Spleen (tissue), 11 donors: ENCODE results near the gene PLXND1. TPM values are rescaled to one million over a fixed set of nuclear protein-coding genes. Genes with fewer than 3 reads are reported as not detected.

ENCODE experiments used
- DNase-seq: peaks from one replicate; pipeline ENCODE4 v3.0.0-alpha.2; 2020
- H3K27ac ChIP-seq, 8 donors: fragments of 200-600 bp; sonication (generic) in 7 of 8; 1 replicate in 4 of 8; 2 replicates in 4 of 8; pipeline versions ENCODE4 v1.5.0 to v1.8.0; 2016 to 2021; ENCODE audit warnings: inconsistent platforms in 4 of 8, mild to moderate bottlenecking in 4 of 8, moderate library complexity in 1 of 8
- H3K27me3 ChIP-seq, 7 donors: fragments of 200-600 bp; sonication (generic) in 6 of 7; replicated peaks in 1 of 7; 1 replicate in 4 of 7; 2 replicates in 3 of 7; pipeline versions ENCODE4 v1.5.0 to v1.8.0; 2016 to 2021; ENCODE audit warnings: inconsistent platforms in 3 of 7, mild to moderate bottlenecking in 1 of 7
- H3K36me3 ChIP-seq, 6 donors: fragments of 200-600 bp; sonication (generic) in 5 of 6; 1 replicate in 4 of 6; 2 replicates in 2 of 6; pipeline versions ENCODE4 v1.5.0 to v1.8.0; 2016 to 2021; ENCODE audit warnings: inconsistent platforms in 2 of 6
- H3K4me1 ChIP-seq, 6 donors: fragments of 200-600 bp; sonication (generic) in 5 of 6; 1 replicate in 3 of 6; 2 replicates in 3 of 6; pipeline versions ENCODE4 v1.5.0 to v1.8.0; 2016 to 2021; ENCODE audit warnings: inconsistent platforms in 3 of 6
- H3K4me3 ChIP-seq, 8 donors: fragments of 200-600 bp; sonication (generic) in 7 of 8; 1 replicate in 4 of 8; 2 replicates in 4 of 8; pipeline versions ENCODE4 v1.5.0 to v1.8.0; 2016 to 2021; ENCODE audit warnings: inconsistent platforms in 4 of 8, mild to moderate bottlenecking in 4 of 8, moderate library complexity in 2 of 8
- H3K9me3 ChIP-seq, 8 donors: fragments of 200-600 bp; sonication (generic) in 7 of 8; 1 replicate in 4 of 8; 2 replicates in 4 of 8; pipeline versions ENCODE4 v1.5.0 to v1.8.0; 2016 to 2021; ENCODE audit warnings: inconsistent platforms in 4 of 8
- POLR2A ChIP-seq, 3 donors: fragments of 450-650 bp; IDR thresholded peaks; one replicate each; pipeline ENCODE4 v1.5.1; 2017; ENCODE audit warnings: antibody characterized with exemption in 3 of 3, mild to moderate bottlenecking in 1 of 3
- POLR2AphosphoS5 ChIP-seq, 3 donors: sonication (generic); formaldehyde crosslinking; IDR thresholded peaks; one replicate each; pipeline ENCODE4 v1.5.1; 2017; ENCODE audit warnings: antibody characterized with exemption in 3 of 3
- WGBS, 5 donors: extraction: QIAGEN DNeasy Blood & Tissue Kit in 3 of 5; methylation state at CpG; one replicate each; pipeline versions ENCODE4 v1.1.5 to v1.1.7; 2013 to 2018; 5-methylcytosine and 5-hydroxymethylcytosine counted together
- intact Hi-C: fragments of 100-400 bp; cut with DNase I; formaldehyde crosslinking; loops from one replicate; pipeline ENCODE4 v1.15.0; 2023; ENCODE audit warnings: low total_unique reads
- polyA plus RNA-seq, 3 donors: library from polyadenylated mRNA; stranded (reverse); fragments of 200-250 nt; gene quantifications; one replicate each; pipeline ENCODE4 v1.2.1, GENCODE V29; 2013
- total RNA-seq, 7 donors: library from RNA; depleted of rRNA in 3 of 7; stranded (reverse); fragments of >200 nt in 3 of 7; fragmentation: NEBNext Ultra II Directional in 4 of 7; extraction: Animal tissue kit (Norgen Biotek cat#: 25700) in 4 of 7; gene quantifications; one replicate each; pipeline versions ENCODE4 v1.1.0 to v1.2.1, GENCODE V29; 2016 to 2021
- TF ChIP-seq, protein P1 (sequence below), 11 experiments: fragments of 200-600 bp in 7 of 11; fragments of 450-650 bp in 4 of 11; sonication (generic) in 4 of 11; IDR thresholded peaks in 8 of 11; conservative IDR thresholded peaks in 3 of 11; 1 replicate in 7 of 11; 2 replicates in 4 of 11; pipeline versions ENCODE4 v1.4.0 to v1.8.0; 2016 to 2021; ENCODE audit warnings: antibody characterized with exemption in 11 of 11, inconsistent platforms in 4 of 11, mild to moderate bottlenecking in 1 of 11
- donor health status: healthy with polysubstance abuse.
- donor health status: DM: no; HTN: no; CAD: no; lungs with moderate emphysema.
- donor health status: DM: no; HTN: no; CAD: no.
- donor health status: Bipolar disorder and iron deficiency.
- donor health status: healthy.
- donor health status: DM: no; HTN: no; CAD: no.
- donor health status: DM: yes; HTN: yes; CAD: no.

Gene PLXND1
- total and polyA plus RNA-seq, 10 donors: 44.4 to 238 (median 164) TPM

GRCh38 chr3:129555153-129555550 lies 51.3 kb downstream of the PLXND1 start:
- Histone ChIP-seq H3K9me3 (no peaks in the 10 kb centered on the region), H3K27me3 (no peaks in the 10 kb centered on the region), H3K36me3 (peaks cover 0 to 53% (median 21%) of the 10 kb centered on the region in 6 donors), H3K4me3 (no peak overlapping the region), H3K27ac (peak overlapping the region in 2 of 8 donors; percentile 14), H3K4me1 (peaks cover 11 to 80% (median 45%) of the 10 kb centered on the region in 6 donors)
- WGBS, 5 donors: 67 to 79% (median 73%) methylated on average over 15 of the region's 15 CpGs
- DNase-seq: no peak
- TF ChIP-seq POLR2AphosphoS5 (IDR thresholded peaks at IDR 0.05) (peak in 1 of 3 donors; percentile 20), POLR2A (IDR thresholded peaks at IDR 0.05) (no peak)
- intact Hi-C loops: no loop called here

GRCh38 chr3:129554356-129555152 lies 51.9 kb downstream of the PLXND1 start:
- 42 to 60% (median 54%) methylated on average over 10 to 13 of the region's 13 CpGs for WGBS, 5 donors
- intact Hi-C loops: no loop called here
- TF ChIP-seq POLR2AphosphoS5 (IDR thresholded peaks at IDR 0.05): peak in 1 of 3 donors; percentile 23
- TF ChIP-seq POLR2A (IDR thresholded peaks at IDR 0.05): no peak
- TF ChIP-seq, protein P1, sequence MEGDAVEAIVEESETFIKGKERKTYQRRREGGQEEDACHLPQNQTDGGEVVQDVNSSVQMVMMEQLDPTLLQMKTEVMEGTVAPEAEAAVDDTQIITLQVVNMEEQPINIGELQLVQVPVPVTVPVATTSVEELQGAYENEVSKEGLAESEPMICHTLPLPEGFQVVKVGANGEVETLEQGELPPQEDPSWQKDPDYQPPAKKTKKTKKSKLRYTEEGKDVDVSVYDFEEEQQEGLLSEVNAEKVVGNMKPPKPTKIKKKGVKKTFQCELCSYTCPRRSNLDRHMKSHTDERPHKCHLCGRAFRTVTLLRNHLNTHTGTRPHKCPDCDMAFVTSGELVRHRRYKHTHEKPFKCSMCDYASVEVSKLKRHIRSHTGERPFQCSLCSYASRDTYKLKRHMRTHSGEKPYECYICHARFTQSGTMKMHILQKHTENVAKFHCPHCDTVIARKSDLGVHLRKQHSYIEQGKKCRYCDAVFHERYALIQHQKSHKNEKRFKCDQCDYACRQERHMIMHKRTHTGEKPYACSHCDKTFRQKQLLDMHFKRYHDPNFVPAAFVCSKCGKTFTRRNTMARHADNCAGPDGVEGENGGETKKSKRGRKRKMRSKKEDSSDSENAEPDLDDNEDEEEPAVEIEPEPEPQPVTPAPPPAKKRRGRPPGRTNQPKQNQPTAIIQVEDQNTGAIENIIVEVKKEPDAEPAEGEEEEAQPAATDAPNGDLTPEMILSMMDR (IDR thresholded peaks at IDR 0.05 in 8 of 11, conservative IDR thresholded peaks at IDR 0.05 in 3 of 11): no peak
- Histone ChIP-seq H3K27me3 (no peaks in the 10 kb centered on the region), H3K4me1 (peaks cover 11 to 74% (median 42%) of the 10 kb centered on the region in 6 donors), H3K4me3 (no peak overlapping the region), H3K36me3 (peaks cover 0 to 47% (median 18%) of the 10 kb centered on the region in 6 donors), H3K9me3 (no peaks in the 10 kb centered on the region), H3K27ac (peak overlapping the region in 3 of 8 donors; percentile 14 to 31 (median 14))
- no peak for DNase-seq

- no peak for DNase-seq
- peak in 1 of 3 donors; percentile 19 for TF ChIP-seq POLR2AphosphoS5 (IDR thresholded peaks at IDR 0.05)
- no peak for TF ChIP-seq POLR2A (IDR thresholded peaks at IDR 0.05)
- H3K4me1 ChIP-seq: peaks cover 6 to 65% (median 35%) of the 10 kb centered on the region in 6 donors
- H3K36me3 ChIP-seq: peaks cover 0 to 39% (median 18%) of the 10 kb centered on the region in 6 donors
- intact Hi-C loops: no loop called here
- no peaks in the 10 kb centered on the region for H3K9me3 ChIP-seq
- 45 to 56% (median 52%) methylated on average over 15 of the region's 15 CpGs for WGBS, 5 donors
- no peak overlapping the region for H3K4me3 ChIP-seq
- no peaks in the 10 kb centered on the region for H3K27me3 ChIP-seq
- H3K27ac ChIP-seq: peak overlapping the region in 1 of 8 donors; percentile 14
Measured at GRCh38 chr3:129553719-129554118, 52.8 kb downstream of the PLXND1 start.

- peaks cover 1 to 60% (median 30%) of the 10 kb centered on the region in 6 donors for H3K4me1 ChIP-seq
- intact Hi-C loops: no loop called here
- no peak overlapping the region for H3K4me3 ChIP-seq
- peaks cover 0 to 34% (median 16%) of the 10 kb centered on the region in 6 donors for H3K36me3 ChIP-seq
- TF ChIP-seq POLR2A (IDR thresholded peaks at IDR 0.05): no peak
- TF ChIP-seq, protein P1 (IDR thresholded peaks at IDR 0.05 in 8 of 11, conservative IDR thresholded peaks at IDR 0.05 in 3 of 11): no peak
- TF ChIP-seq POLR2AphosphoS5 (IDR thresholded peaks at IDR 0.05): peak in 1 of 3 donors; percentile 34
- 74 to 86% (median 81%) methylated on average over 3 to 6 of the region's 6 CpGs for WGBS, 5 donors
- no peaks in the 10 kb centered on the region for H3K27me3 ChIP-seq
- no peaks in the 10 kb centered on the region for H3K9me3 ChIP-seq
- no peak for DNase-seq
- H3K27ac ChIP-seq: peak overlapping the region in 1 of 8 donors; percentile 3
Measured at GRCh38 chr3:129553171-129553570, 53.3 kb downstream of the PLXND1 start.
